ENCODE results near the gene FIGNL1. TPM values are rescaled to one million over a fixed set of nuclear protein-coding genes. Genes with fewer than 3 reads are reported as not detected.

Gene FIGNL1
- 33.4 and 33.8 TPM in 2 replicates for total RNA-seq

GRCh38 chr7:50449881-50450589 is at the start of gene FIGNL1:
Gene FIGNL1 (minus strand): TSS chr7:50450350. CDS start chr7:50447287, 3,063 bp downstream.
- intact Hi-C loops (cut with micrococcal nuclease): loop anchor here (1.0 to 5.0 kb wide), 10 partner anchors 31 to 672 kb away; no protein-coding TSS in a partner anchor

- intact Hi-C loops (cut with micrococcal nuclease): no loop called here
Measured at GRCh38 chr7:50499092-50499491, 48.9 kb upstream of the FIGNL1 start.

- intact Hi-C loops (cut with micrococcal nuclease): no loop called here
Measured at GRCh38 chr7:50497968-50498367, 47.8 kb upstream of the FIGNL1 start.

DNA sequence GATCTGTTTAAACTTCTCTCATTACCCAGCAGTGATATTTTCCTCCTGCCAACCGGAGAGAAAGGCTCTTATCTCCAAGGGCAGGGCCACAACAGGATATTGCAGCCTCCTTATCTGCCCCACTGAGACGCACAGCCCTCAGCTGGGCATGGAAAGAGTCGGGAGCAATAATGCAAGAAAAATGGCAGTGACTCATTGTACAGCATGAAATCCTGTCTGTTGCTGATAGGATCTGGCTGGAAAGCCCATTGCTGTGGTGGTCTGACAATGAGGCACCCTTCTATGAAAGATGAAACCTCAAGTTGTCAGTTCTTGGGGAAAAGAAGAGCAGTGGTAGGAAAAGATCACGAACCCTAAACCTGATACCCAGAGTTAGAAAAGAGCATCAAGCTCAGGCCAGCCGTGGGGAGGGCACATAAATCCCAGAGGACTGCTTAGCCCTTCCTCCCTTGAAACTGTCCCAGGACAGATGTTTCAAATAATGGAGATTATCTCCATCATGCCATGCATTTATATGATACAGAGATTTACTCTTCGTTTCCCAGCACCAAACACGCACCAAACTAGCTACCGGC is 47.0 kb upstream of the FIGNL1 start:
- intact Hi-C loops (cut with micrococcal nuclease): no loop called here

DNA sequence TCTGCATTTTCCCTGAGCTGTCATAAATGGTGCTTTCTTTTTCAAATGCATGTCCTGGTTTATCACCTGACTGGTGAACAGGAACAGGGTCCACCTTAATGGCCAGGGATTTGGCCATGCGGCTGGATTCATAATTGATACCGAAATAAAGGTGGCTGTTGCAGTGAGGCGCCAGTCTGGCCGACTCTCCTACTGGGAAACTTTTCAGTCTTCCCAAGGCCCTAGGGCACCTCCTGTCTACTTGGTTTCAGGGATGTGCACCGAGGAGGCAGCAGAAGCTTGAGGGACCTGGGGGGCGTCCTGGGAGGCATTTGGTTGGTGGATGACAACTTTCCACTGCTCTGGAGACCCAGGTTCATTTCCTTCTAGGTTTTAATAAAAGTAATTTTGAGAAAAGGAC is 46.4 kb upstream of the FIGNL1 start:
- intact Hi-C loops (cut with micrococcal nuclease): no loop called here

DNA sequence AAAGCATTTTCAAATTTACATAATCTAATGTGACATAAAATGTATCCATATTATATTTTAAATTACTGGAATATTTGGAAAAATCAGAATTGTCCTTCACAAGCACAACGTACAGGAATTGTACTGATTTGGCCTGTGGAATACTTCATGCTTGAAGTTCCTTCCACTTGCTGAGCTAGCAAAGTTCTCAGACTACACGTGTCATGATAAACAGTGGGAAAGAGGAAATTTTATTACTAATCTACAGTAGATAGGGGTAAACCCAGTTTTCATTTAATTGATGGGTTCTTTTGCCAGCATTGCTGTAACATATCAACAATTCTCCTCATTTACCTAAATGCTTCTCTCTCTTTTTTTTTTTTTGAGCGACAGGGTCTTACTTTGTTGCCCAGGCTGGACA is 45.6 kb upstream of the FIGNL1 start:
- intact Hi-C loops (cut with micrococcal nuclease): no loop called here

GRCh38 chr7:50492770-50493519 is 42.8 kb upstream of the FIGNL1 start:
- intact Hi-C loops (cut with micrococcal nuclease): no loop called here

GRCh38 chr7:50491943-50492342 is 41.8 kb upstream of the FIGNL1 start:
- intact Hi-C loops (cut with micrococcal nuclease): no loop called here

DNA sequence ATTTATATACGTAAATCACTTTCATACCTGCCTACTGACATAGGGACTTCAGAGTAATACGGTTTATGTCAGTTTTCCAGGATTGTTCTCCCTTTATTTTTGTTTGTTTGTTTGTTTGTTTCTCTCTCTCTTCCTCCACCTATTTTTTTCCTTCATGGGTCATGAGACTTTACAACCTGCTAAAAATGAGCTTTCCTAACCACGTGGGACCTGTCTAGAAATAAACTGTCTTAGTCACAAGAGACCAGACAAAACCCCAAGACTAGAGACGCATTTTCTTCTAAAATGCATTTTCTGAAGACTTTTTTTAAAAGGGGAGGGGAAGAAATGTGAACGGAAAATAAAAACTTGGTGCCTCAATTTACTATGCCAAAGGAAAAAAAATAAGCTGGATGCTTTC is 41.1 kb upstream of the FIGNL1 start:
- intact Hi-C loops (cut with micrococcal nuclease): no loop called here

DNA sequence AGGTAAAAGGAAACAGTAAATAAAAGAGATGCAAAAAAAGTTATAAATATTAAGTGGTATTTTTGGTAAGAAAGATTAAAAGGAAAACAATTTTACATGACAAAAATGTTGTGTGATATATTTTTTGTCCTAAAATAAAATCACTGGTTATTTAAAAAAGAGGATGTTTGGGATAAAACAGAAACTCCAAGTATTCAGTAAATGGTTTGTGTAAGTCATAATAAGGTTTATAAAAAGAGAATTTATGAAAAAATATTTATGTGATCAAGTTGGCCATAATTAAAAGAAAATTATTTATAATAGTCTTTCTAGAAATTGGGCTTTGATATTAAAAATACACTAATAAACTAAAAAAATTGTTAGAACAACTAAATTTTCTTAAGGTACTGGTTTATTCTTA is 38.2 kb upstream of the FIGNL1 start:
- intact Hi-C loops (cut with micrococcal nuclease): no loop called here

DNA sequence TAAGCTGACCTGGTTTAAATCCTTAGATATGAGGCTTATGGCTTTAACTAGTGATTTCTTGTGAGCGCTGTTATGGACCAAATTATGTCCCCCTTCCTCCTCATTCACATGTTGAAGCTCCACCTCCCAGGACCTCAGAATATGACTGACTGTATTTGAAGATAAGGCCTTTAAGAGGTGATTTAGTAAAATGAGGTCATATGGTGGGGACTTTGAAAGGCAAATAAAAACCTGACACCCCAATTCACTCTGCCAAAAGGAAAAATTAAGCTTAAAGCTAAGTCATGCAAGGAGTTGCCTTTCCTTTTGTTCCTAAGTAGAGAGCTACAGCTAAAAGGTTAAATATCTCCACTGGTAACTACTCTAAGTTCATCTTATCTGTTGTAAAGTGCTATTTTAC is 36.4 kb upstream of the FIGNL1 start:
- intact Hi-C loops (cut with micrococcal nuclease): no loop called here

- intact Hi-C loops (cut with micrococcal nuclease): no loop called here
Measured at GRCh38 chr7:50481867-50482266, 31.7 kb upstream of the FIGNL1 start.

DNA sequence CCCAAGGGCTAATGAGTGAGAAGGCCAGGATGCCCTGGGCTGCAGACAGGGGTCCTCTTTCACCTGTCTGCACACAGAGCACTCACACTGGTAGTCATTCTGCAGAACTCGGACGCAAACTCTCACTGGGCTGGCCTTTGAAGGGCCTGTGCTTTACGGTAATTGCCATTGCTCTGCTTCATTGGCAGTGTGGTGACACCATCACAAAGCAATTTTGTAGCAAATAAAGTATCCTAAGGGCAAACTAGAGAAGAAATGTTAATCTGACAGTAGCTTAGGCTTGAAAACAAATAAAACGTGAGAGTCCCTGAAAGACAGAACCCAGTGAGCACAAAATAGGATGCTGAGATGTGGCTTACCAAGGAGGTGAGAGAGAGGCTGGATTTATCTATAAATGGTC is 30.6 kb upstream of the FIGNL1 start:
- intact Hi-C loops (cut with micrococcal nuclease): no loop called here

DNA sequence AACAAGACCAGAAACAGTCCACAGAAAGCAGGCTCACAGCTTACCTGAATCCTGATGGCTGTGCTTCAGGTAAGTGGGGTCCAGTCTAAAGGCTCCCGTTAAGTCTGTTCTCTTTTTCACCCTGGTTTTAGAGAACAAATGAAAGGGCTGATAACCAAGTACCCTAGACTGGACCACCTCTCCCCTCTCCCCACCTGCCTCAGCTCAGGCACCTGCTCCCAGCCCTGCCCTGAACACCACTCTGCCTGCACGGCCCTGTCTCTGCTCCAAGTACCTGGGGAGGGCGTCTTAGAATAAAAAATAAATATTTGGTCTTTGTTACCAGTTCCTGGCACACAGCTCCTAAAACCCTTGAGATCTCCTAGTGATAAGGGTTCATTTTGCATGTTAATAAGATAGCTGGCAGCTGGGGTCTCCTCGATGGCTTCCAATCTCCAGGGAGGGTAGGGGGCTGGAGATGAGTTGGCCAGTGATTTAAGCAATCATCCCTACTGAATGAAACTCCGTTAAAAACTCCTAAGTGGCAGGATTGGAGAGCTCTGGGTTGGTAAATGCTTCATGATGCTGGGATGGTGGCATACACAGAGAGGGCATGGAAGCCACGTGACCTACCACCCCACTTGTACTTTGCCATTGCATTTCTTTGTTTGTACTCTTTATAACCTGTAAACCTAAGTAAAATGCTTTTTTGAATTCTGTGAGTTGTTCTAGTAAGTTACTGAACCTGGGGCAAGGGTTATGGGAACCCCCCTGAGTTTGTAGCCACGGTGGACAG is 29.8 kb upstream of the FIGNL1 start:
- intact Hi-C loops (cut with micrococcal nuclease): no loop called here

GRCh38 chr7:50477640-50478039 is 27.5 kb upstream of the FIGNL1 start:
- intact Hi-C loops (cut with micrococcal nuclease): no loop called here

DNA sequence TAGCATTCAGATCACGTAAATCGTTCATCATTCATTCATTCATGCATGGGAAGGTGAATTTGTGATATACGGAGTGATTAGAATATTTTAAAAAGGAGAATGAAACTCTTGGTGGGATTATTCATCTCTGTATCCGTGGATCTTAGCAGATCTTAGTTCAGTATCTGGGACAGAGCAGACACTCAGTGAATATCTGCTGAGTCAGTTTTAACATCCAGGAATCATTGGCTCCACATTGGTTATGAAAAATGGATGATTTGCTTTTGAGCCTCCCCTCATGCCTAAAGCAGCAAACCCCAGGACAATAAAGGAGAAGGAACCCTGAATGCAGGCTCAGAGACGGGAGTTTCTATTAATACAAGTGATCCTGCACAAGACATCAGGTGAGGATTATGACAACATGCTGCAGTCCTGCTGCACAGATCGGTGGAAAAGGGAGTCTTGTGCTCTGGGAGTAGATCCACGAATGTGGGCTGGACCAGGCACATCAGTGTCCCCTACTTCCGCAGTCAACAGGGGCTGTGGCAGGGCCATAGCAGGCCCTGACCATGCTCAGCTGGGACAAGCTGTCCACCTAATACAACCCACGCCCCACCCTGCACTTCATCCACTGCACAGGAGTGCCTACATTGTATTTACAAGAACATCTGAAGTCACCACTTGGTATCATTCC is 26.9 kb upstream of the FIGNL1 start:
- intact Hi-C loops (cut with micrococcal nuclease): no loop called here

DNA sequence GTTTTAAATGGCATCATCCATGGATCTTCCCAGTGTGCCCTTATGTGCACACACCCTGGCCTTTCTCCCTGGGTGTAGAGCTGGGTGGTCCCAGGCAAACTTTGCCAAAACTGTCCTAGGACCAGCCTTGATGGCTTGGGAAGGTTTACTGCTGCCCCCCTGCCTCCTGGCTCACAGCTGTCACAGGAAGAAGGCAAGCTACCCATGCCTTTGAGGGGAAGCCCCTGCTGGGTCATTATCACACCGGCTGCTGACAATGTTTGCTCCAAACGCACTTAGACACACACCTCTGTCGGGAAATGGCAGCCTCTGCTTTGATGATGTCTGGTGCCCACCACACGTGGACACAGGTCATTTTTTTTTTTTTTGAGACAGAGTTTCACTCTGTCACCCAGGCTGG is 25.2 kb upstream of the FIGNL1 start:
- intact Hi-C loops (cut with micrococcal nuclease): no loop called here

DNA sequence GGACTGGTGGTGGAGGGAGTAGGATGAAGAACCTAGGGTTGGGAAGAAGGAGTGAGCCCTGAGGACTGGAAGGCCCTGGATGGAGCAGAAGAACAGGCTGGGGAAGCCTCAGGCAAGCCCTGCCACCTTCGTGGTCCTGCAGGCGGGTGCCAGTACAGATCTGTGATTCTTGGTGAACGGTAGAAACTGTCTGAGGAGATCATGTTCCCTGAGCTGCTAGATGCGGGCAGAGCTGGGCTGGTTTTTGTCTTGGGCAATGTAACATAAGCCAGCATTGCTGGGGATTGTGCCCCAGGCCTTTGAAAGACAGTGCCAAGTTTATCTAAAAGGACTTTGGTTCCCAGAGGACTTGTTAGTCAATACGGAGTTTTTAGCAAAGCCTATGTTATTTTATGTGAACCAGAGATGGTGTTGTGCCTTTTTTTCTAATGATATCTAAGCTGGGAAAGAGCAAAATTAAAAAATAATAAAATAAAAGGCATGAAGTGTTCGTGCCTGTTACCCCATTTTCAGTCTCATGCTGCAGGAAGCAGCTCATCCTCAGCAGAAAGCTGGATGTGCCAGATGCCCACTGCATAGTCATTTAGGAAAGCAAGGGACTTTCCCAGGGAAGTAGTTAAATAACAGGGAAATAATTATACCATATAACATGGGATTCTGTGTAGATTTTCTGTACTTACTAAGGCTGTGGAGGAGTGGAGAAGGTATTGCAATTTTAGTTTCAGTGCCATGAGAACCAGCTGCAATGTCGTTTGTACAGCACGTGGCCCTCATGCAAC is 24.4 kb upstream of the FIGNL1 start:
- intact Hi-C loops (cut with micrococcal nuclease): no loop called here

GRCh38 chr7:50473531-50473930 is 23.4 kb upstream of the FIGNL1 start:
- intact Hi-C loops (cut with micrococcal nuclease): no loop called here

- intact Hi-C loops (cut with micrococcal nuclease): no loop called here
Measured at GRCh38 chr7:50472427-50472826, 22.3 kb upstream of the FIGNL1 start.

Data from T-helper 1 cell treated with Interleukin-12 subunit alpha and Interleukin-12 subunit beta and Interleukin-4 antibody, amounts not matched to agents 30 ng/mL and 1 ng/mL, for 36 hours (primary cell).